Testis (tissue), 2 donors: ENCODE data around the gene SH2D3C.

Experiments
- POLR2A ChIP-seq: fragments of 450-650 bp; IDR thresholded peaks from one replicate; pipeline ENCODE4 v1.6.1; 2017; ENCODE audit warnings: antibody characterized with exemption, mild to moderate bottlenecking, moderate library complexity
- TF ChIP-seq, protein P1 (sequence below), 3 experiments: fragments of 450-650 bp in 2 of 3; fragments of 200-600 bp in 1 of 3; sonication (generic) in 1 of 3; IDR thresholded peaks; one replicate each; pipeline ENCODE4 v1.5.1; 2016 to 2019; ENCODE audit warnings: antibody characterized with exemption in 3 of 3, mild to moderate bottlenecking in 2 of 3, moderate library complexity in 1 of 3

- TF ChIP-seq, protein P1, sequence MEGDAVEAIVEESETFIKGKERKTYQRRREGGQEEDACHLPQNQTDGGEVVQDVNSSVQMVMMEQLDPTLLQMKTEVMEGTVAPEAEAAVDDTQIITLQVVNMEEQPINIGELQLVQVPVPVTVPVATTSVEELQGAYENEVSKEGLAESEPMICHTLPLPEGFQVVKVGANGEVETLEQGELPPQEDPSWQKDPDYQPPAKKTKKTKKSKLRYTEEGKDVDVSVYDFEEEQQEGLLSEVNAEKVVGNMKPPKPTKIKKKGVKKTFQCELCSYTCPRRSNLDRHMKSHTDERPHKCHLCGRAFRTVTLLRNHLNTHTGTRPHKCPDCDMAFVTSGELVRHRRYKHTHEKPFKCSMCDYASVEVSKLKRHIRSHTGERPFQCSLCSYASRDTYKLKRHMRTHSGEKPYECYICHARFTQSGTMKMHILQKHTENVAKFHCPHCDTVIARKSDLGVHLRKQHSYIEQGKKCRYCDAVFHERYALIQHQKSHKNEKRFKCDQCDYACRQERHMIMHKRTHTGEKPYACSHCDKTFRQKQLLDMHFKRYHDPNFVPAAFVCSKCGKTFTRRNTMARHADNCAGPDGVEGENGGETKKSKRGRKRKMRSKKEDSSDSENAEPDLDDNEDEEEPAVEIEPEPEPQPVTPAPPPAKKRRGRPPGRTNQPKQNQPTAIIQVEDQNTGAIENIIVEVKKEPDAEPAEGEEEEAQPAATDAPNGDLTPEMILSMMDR (IDR thresholded peaks at IDR 0.05), result no peak
- no peak for TF ChIP-seq POLR2A
Measured at GRCh38 chr9:127818574-127818973, 40.1 kb upstream of the SH2D3C start.
